T-helper 1 cell treated with Interleukin-12 subunit alpha and Interleukin-12 subunit beta and Interleukin-4 antibody, amounts not matched to agents 30 μg/mL and 1 μg/mL, for 36 hours (primary cell): ENCODE measurements around the gene SLC22A12.
"Not testable (repeated sequence)": the region's sequence is repeated elsewhere in the genome, so short reads cannot be mapped to it uniquely, and the experiment has no call there.

Experiments
- H3K27ac Mint-ChIP-seq: one replicate; pipeline ENCODE4 v1.8.0; 2021; ENCODE audit warnings: mild to moderate bottlenecking, mixed read lengths
- H3K27me3 Mint-ChIP-seq: one replicate; pipeline ENCODE4 v1.8.0; 2021; ENCODE audit warnings: low read depth, mixed read lengths
- H3K36me3 Mint-ChIP-seq: one replicate; pipeline ENCODE4 v1.8.0; 2021; ENCODE audit warnings: low read depth, mixed read lengths
- H3K4me1 Mint-ChIP-seq: one replicate; pipeline ENCODE4 v1.8.0; 2021; ENCODE audit warnings: low read depth, mixed read lengths
- H3K4me3 Mint-ChIP-seq: one replicate; pipeline ENCODE4 v1.8.0; 2021; ENCODE audit warnings: mild to moderate bottlenecking, moderate library complexity, mixed read lengths
- H3K9me3 Mint-ChIP-seq: one replicate; pipeline ENCODE4 v1.8.0; 2021; ENCODE audit warnings: mixed read lengths

Gene SLC22A12

DNA sequence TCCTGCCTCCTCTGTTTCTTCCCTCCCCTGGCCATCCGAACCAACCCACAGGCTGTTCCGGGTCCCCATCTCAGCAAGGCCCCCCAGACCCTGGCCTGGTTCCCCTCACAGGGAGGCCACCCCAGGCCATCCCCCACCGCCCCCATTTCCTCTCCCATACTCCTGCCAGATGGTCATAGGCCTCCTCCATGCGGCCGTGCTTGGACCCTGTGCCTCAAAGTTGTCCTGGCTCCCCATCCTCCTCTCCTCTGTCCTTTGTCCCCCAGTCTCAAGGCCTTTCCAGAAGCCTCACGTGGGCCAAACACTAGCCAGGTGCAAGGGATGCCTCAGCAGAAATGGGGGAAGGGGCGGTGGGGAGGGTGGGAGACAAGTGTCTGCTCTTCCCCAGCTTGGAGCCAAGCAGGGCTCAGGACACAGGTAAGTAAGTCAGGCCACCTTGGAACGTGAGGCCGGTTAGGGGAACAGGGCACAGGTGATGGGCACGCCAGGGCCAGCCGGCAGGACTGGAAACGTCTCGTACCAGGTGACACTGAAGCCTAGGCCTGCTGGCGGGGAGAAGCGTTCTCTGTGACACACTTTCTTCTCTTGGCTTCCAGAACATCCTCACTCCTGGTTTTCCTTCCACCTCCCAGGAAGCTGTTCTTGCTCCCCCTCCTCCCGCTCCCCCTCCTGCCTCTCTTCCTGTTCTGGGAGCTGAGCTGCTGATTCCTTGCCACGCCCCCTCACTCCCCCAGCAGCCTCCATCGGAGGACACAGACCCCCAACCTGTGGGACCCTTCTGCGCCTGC lies 31.5 kb upstream of the SLC22A12 start:
- Mint-ChIP-seq H3K27me3 (no peaks in the 10 kb centered on the region), H3K9me3 (no peaks in the 10 kb centered on the region), H3K4me1 (no peaks in the 10 kb centered on the region), H3K27ac (no peak overlapping the region), H3K4me3 (no peak overlapping the region), H3K36me3 (no peaks in the 10 kb centered on the region)

GRCh38 chr11:64560139-64560771 lies 30.8 kb upstream of the SLC22A12 start:
- no peaks in the 10 kb centered on the region for H3K27me3 Mint-ChIP-seq
- H3K4me3 Mint-ChIP-seq = no peak overlapping the region
- H3K9me3 Mint-ChIP-seq = no peaks in the 10 kb centered on the region
- no peaks in the 10 kb centered on the region for H3K4me1 Mint-ChIP-seq
- no peak overlapping the region for H3K27ac Mint-ChIP-seq
- H3K36me3 Mint-ChIP-seq = no peaks in the 10 kb centered on the region

GRCh38 chr11:64560941-64561340 lies 30.1 kb upstream of the SLC22A12 start:
- H3K27ac Mint-ChIP-seq = no peak overlapping the region
- H3K9me3 Mint-ChIP-seq = no peaks in the 10 kb centered on the region
- no peaks in the 10 kb centered on the region for H3K4me1 Mint-ChIP-seq
- no peaks in the 10 kb centered on the region for H3K36me3 Mint-ChIP-seq
- no peaks in the 10 kb centered on the region for H3K27me3 Mint-ChIP-seq
- H3K4me3 Mint-ChIP-seq = no peak overlapping the region

DNA sequence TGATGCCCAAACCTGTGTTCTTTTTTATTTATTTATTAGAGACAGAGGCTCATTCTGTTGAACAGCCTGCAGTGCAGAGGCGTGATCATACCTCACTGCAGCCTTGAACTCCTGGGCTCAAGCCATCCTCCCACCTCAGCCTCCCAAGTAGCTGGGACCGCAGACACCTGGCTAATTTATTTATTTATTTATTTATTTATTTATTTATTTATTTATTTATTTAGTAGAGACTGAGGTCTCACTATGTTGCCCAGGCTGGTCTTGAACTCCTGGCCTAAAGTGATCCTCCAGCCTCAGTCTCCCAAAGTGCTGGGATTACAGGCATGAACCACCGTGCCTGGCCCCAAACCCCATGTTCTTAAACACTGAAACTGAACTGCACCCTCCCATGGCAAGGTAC lies 29.6 kb upstream of the SLC22A12 start:
- H3K4me3 Mint-ChIP-seq, H3K27ac Mint-ChIP-seq, H3K4me1 Mint-ChIP-seq, H3K36me3 Mint-ChIP-seq, H3K9me3 Mint-ChIP-seq, H3K27me3 Mint-ChIP-seq: not testable (repeated sequence)

- Mint-ChIP-seq H3K4me1 (peaks cover 3% of the 10 kb centered on the region), H3K9me3 (no peaks in the 10 kb centered on the region), H3K27me3 (no peaks in the 10 kb centered on the region), H3K36me3 (no peaks in the 10 kb centered on the region), H3K27ac (no peak overlapping the region), H3K4me3 (no peak overlapping the region)
Measured at GRCh38 chr11:64561984-64562722, 28.9 kb upstream of the SLC22A12 start.

- no peaks in the 10 kb centered on the region for H3K9me3 Mint-ChIP-seq
- peaks cover 3% of the 10 kb centered on the region for H3K4me1 Mint-ChIP-seq
- no peak overlapping the region for H3K4me3 Mint-ChIP-seq
- no peaks in the 10 kb centered on the region for H3K36me3 Mint-ChIP-seq
- H3K27ac Mint-ChIP-seq = no peak overlapping the region
- H3K27me3 Mint-ChIP-seq = no peaks in the 10 kb centered on the region
Measured at GRCh38 chr11:64562723-64563351, 28.2 kb upstream of the SLC22A12 start.

GRCh38 chr11:64563966-64564365 lies 27.1 kb upstream of the SLC22A12 start:
- peaks cover 3% of the 10 kb centered on the region for H3K4me1 Mint-ChIP-seq
- no peaks in the 10 kb centered on the region for H3K9me3 Mint-ChIP-seq
- H3K4me3 Mint-ChIP-seq = no peak overlapping the region

GRCh38 chr11:64564419-64564818 lies 26.6 kb upstream of the SLC22A12 start:
- peaks cover 3% of the 10 kb centered on the region for H3K4me1 Mint-ChIP-seq
- H3K9me3 Mint-ChIP-seq = no peaks in the 10 kb centered on the region
- H3K27me3 Mint-ChIP-seq = no peaks in the 10 kb centered on the region
- H3K4me3 Mint-ChIP-seq = no peak overlapping the region
- no peak overlapping the region for H3K27ac Mint-ChIP-seq
- no peaks in the 10 kb centered on the region for H3K36me3 Mint-ChIP-seq

More at GRCh38 chr11:64563966-64564365, 27.1 kb upstream of the SLC22A12 start:
- H3K27me3 Mint-ChIP-seq = no peaks in the 10 kb centered on the region
- no peaks in the 10 kb centered on the region for H3K36me3 Mint-ChIP-seq
- no peak overlapping the region for H3K27ac Mint-ChIP-seq

GRCh38 chr11:64564947-64565889 lies 25.8 kb upstream of the SLC22A12 start:
- H3K4me3 Mint-ChIP-seq = no peak overlapping the region
- no peak overlapping the region for H3K27ac Mint-ChIP-seq

DNA sequence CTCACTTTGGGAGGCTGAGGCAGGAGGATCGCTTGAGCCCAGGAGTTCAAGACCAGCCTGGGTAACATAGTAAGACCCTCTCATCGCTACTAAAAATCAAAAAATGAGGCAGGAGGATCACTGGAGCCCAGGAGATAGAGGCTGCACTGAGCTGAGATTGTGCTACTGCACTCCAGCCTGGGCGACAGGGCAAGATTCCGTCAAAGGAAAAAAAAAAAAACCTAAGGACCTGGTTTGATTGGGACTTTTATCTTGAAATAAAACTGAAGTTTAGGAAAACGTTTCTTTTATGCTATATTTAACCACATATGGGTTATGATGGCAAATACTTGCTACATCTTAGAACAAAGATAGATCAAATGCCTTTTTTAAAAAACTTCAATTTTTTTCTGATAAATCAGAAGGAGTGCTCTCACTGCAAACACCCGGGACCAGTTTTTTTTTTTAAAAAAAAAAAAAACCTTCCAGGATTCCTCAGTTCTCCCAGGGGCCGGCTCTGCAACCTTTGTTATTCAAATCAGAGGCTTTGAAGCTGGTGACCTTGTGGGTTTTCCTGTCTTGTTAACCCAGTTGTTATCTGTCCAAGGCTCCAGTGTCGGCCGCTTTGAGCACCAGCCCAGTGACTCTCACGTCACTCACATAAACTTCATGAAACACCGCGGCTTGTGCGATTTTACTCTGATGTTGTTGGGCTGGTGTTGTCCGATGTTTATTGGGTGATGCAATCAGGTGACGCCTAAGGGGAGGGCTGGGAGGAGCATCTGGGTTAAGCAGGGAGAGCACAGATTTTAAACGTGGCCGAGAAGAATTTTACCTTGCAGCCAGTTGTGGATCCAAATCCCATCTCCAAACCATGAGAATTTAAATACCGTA lies 24.7 kb upstream of the SLC22A12 start:
- Mint-ChIP-seq H3K36me3 (no peaks in the 10 kb centered on the region), H3K4me3 (no peak overlapping the region), H3K4me1 (peaks cover 3% of the 10 kb centered on the region), H3K27me3 (no peaks in the 10 kb centered on the region), H3K27ac (no peak overlapping the region), H3K9me3 (no peaks in the 10 kb centered on the region)

More at GRCh38 chr11:64564947-64565889, 25.8 kb upstream of the SLC22A12 start:
- Mint-ChIP-seq H3K27me3 (no peaks in the 10 kb centered on the region), H3K36me3 (no peaks in the 10 kb centered on the region), H3K4me1 (peaks cover 3% of the 10 kb centered on the region), H3K9me3 (no peaks in the 10 kb centered on the region)

- H3K4me1 Mint-ChIP-seq = peaks cover 3% of the 10 kb centered on the region
- H3K4me3 Mint-ChIP-seq = no peak overlapping the region
- H3K27ac Mint-ChIP-seq = no peak overlapping the region
- no peaks in the 10 kb centered on the region for H3K9me3 Mint-ChIP-seq
- H3K27me3 Mint-ChIP-seq = no peaks in the 10 kb centered on the region
- no peaks in the 10 kb centered on the region for H3K36me3 Mint-ChIP-seq
Measured at GRCh38 chr11:64566915-64567891, 23.8 kb upstream of the SLC22A12 start.

- peaks cover 3% of the 10 kb centered on the region for H3K4me1 Mint-ChIP-seq
- no peak overlapping the region for H3K4me3 Mint-ChIP-seq
- H3K9me3 Mint-ChIP-seq = no peaks in the 10 kb centered on the region
- H3K36me3 Mint-ChIP-seq = no peaks in the 10 kb centered on the region
- H3K27me3 Mint-ChIP-seq = peaks cover 6% of the 10 kb centered on the region
- no peak overlapping the region for H3K27ac Mint-ChIP-seq
Measured at GRCh38 chr11:64568041-64568571, 22.9 kb upstream of the SLC22A12 start.
